BJ (cell line): ENCODE data around the gene C1orf174. TPM values are rescaled to one million over a fixed set of nuclear protein-coding genes. Genes with fewer than 3 reads are reported as not detected.

Experiments used
- CTCF ChIA-PET: fragments of 350-600 bp; formaldehyde crosslinking; extraction: SDS; loops from one replicate; lab custom pipeline; 2021; ENCODE audit warnings: antibody characterized with exemption, inconsistent platforms; lab: Yijun Ruan, JAX
- POLR2A ChIA-PET: fragments of 300-600 bp; sonication (Branson Sonifier 250); formaldehyde crosslinking; extraction: SDS; loops from one replicate; lab custom pipeline; 2021; ENCODE audit warnings: antibody characterized with exemption; lab: Charles Lee
- DNase-seq: peaks from one replicate; pipeline ENCODE4 v3.0.0-alpha.2; 2011; ENCODE audit warnings: low read depth
- H3K27me3 ChIP-seq: 2 replicates; pipeline ENCODE4 v1.6.0; 2011; ENCODE audit warnings: low read length; ENCODE audit not compliant: control insufficient read depth, insufficient read depth
- H3K36me3 ChIP-seq: 2 replicates; pipeline ENCODE4 v1.5.1; 2011; ENCODE audit warnings: low read length; ENCODE audit not compliant: control insufficient read depth, insufficient read depth
- H3K4me3 ChIP-seq: 2 replicates; pipeline ENCODE4 v1.5.1; 2011; ENCODE audit warnings: low read depth, mild to moderate bottlenecking, control low read depth, low read length
- polyA plus RNA-seq: library from polyadenylated mRNA; depleted of rRNA; stranded (reverse); fragments of >200 nt; gene quantifications from 2 replicates; pipeline ENCODE4 v1.2.3, GENCODE V29; 2011
- TF ChIP-seq, protein P1 (sequence below): IDR thresholded peaks from 2 replicates; pipeline ENCODE4 v1.5.1; 2011; ENCODE audit warnings: low read depth, mild to moderate bottlenecking, control low read depth, inconsistent platforms, low read length, moderate library complexity; ENCODE audit not compliant: insufficient read depth

C1orf174 gene
- polyA plus RNA-seq, 1 experiment, result 33.8 TPM

DNA sequence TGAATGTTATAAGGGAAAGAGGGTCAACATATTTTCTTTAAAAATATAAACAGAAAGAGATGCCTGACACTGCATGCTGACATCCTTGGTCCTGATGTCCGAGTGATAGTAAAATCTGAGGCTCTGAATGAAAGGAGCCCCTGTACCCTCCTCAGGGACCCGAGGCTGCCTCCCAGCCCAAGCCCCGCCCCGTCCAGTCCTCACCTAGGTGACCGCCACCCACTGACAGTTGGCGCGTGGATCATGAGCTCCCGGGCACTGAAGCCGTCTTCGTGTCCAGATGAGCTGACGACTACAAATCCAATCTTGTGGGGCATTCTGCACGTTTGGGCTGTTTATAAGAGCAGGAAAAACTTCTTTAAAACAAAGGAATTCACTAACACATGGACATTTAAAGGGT is 48.0 kb downstream of the C1orf174 start:
- POLR2A ChIA-PET, result no interaction called here

DNA sequence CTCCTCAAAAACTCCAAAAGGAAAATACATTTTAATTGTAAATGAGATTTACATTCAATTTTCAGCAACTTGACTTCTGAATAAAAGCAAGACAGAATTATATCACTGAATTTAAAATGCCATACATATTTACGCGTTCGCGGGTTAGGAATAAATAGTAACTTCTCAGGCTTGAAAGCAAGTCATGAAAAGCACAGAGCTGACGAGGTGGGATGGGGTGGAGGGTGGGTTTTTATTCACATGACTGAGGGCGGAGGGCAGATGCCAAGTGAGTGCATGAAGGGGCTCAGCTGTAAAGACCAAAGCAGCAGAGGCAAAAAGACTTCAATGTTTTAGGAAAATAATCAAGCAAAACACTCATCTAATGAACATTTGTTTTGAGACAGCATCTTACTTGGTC is 48.8 kb downstream of the C1orf174 start:
- DNase-seq, result no peak
- Histone ChIP-seq H3K4me3 (no peak overlapping the region), H3K27me3 (no peaks in the 10 kb centered on the region), H3K36me3 (peaks cover 10% of the 10 kb centered on the region)
- ChIA-PET POLR2A (no interaction called here), CTCF (no interaction called here)
- TF ChIP-seq, protein P1, sequence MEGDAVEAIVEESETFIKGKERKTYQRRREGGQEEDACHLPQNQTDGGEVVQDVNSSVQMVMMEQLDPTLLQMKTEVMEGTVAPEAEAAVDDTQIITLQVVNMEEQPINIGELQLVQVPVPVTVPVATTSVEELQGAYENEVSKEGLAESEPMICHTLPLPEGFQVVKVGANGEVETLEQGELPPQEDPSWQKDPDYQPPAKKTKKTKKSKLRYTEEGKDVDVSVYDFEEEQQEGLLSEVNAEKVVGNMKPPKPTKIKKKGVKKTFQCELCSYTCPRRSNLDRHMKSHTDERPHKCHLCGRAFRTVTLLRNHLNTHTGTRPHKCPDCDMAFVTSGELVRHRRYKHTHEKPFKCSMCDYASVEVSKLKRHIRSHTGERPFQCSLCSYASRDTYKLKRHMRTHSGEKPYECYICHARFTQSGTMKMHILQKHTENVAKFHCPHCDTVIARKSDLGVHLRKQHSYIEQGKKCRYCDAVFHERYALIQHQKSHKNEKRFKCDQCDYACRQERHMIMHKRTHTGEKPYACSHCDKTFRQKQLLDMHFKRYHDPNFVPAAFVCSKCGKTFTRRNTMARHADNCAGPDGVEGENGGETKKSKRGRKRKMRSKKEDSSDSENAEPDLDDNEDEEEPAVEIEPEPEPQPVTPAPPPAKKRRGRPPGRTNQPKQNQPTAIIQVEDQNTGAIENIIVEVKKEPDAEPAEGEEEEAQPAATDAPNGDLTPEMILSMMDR, result no peak

More for the DNA sequence above, 48.0 kb downstream of the C1orf174 start:
- H3K36me3 ChIP-seq, result peaks cover 10% of the 10 kb centered on the region
- CTCF ChIA-PET, result no interaction called here
- TF ChIP-seq, protein P1, result no peak
- no peak for DNase-seq
- no peaks in the 10 kb centered on the region for H3K27me3 ChIP-seq
- no peak overlapping the region for H3K4me3 ChIP-seq

DNA sequence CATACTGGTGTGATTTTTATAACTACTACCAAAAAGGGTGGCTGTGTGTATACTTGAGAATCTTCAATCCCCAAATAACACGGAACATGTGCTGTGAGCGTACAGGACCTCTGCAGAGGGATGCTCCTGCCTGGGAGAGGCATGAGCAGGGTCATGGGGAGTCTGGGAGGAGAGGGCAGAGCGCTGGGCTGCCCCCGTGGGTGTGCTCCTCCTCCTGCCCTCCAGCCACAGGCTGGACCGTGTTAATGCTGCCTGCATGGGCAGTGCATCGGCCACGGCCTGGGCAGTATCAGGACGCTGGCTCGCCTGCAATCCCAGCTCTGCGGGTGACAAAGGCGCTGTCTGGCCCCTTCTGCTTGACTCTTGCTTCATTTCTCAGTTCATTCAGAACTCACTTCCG is 49.2 kb downstream of the C1orf174 start:
- no peak for DNase-seq
- Histone ChIP-seq H3K36me3 (peaks cover 10% of the 10 kb centered on the region), H3K27me3 (no peaks in the 10 kb centered on the region), H3K4me3 (no peak overlapping the region)
- ChIA-PET CTCF (no interaction called here), POLR2A (no interaction called here)
- TF ChIP-seq, protein P1, result no peak

DNA sequence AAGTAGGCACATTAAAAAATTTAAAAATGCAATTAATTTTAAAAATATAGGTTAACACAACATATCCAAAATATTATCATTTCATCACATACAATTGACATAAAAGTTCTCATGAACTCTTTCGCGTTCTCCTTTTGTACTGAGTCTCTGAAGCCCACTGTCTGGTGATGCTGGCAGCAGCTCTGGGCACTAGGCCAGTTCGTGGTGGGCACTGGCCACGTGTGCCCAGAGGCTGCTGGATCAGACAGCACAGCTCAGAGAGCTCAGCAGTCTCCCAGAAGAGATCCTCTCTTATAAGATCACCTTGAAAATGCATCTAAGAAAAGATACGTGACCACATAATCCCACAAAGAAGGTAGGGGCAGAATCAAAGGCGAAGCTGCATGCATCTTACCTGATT is 53.0 kb downstream of the C1orf174 start:
- ChIA-PET POLR2A (no interaction called here), CTCF (no interaction called here)

DNA sequence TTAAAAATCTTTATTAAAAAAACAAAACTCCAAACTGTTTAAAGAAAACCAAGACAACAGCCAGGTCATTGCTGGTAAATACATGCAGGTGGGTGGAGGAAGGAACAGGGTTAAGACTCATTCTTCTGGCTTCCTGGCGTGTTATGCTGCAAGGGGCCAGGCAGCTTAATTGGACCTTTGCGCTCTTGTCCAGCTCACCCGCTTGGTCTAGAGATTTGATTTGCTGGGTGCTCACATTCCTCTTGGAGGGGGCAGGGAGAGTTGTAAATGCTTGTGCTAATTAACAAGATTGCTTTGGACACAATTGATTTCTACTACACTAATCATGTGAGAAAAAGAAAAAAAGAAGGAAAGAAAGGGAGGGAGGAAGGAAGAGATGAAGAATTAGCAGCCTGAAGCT is 53.5 kb downstream of the C1orf174 start:
- Histone ChIP-seq H3K27me3 (no peaks in the 10 kb centered on the region), H3K36me3 (peaks cover 10% of the 10 kb centered on the region), H3K4me3 (no peak overlapping the region)
- CTCF ChIA-PET, result interaction anchor here (0.6 kb wide), 1 partner anchor 26 kb away, joined by 3 read pairs; no protein-coding TSS in a partner anchor
- TF ChIP-seq, protein P1, result no peak
- no peak for DNase-seq
- POLR2A ChIA-PET, result no interaction called here

More for the DNA sequence above, 53.0 kb downstream of the C1orf174 start:
- no peak overlapping the region for H3K4me3 ChIP-seq
- peaks cover 10% of the 10 kb centered on the region for H3K36me3 ChIP-seq
- no peaks in the 10 kb centered on the region for H3K27me3 ChIP-seq
- no peak for DNase-seq
- TF ChIP-seq, protein P1, result no peak
